HEK293 (cell line): ENCODE data around the gene BFSP2.

Source experiments
- CTCF ChIA-PET: fragments of 350-600 bp; formaldehyde crosslinking; extraction: SDS; loops from one replicate; lab custom pipeline; 2021; ENCODE audit warnings: antibody characterized with exemption; lab: Yijun Ruan, JAX
- POLR2A ChIA-PET: fragments of 300-600 bp; formaldehyde crosslinking; extraction: SDS; loops from one replicate; lab custom pipeline; 2020; ENCODE audit warnings: antibody characterized with exemption, inconsistent platforms; lab: Yijun Ruan, JAX
- H3K27ac ChIP-seq: fragments of 200-500 bp; sonication (Bioruptor generic); 2 replicates; pipeline ENCODE4 v1.5.1; 2014; ENCODE audit warnings: low read depth, low read length, control low read depth, inconsistent platforms; ENCODE audit errors: extremely low read depth
- H3K36me3 ChIP-seq, 2 experiments: fragments of 200-500 bp in 1 of 2; sonication (Bioruptor generic) in 1 of 2; 1 replicate in 1 of 2; 2 replicates in 1 of 2; pipeline ENCODE4 v1.5.1; 2014 to 2017; ENCODE audit warnings: inconsistent platforms in 2 of 2, low read length in 2 of 2; ENCODE audit not compliant: control insufficient read depth in 2 of 2, insufficient read depth in 1 of 2
- H3K4me1 ChIP-seq: fragments of 200-500 bp; sonication (Bioruptor generic); 2 replicates; pipeline ENCODE4 v1.5.1; 2014; ENCODE audit warnings: mild to moderate bottlenecking, low read length, inconsistent platforms; ENCODE audit not compliant: control insufficient read depth, insufficient read depth
- H3K4me3 ChIP-seq: 2 replicates; pipeline ENCODE4 v1.5.1; 2011; ENCODE audit warnings: low read depth, mild to moderate bottlenecking, control low read depth, low read length, moderate library complexity
- H3K9me3 ChIP-seq: fragments of 200-500 bp; sonication (Bioruptor generic); 2 replicates; pipeline ENCODE4 v1.5.1; 2014; ENCODE audit warnings: low read depth, low read length, inconsistent platforms; ENCODE audit not compliant: control insufficient read depth, insufficient read depth
- BCL11B ChIP-seq: fragments of 450-650 bp; formaldehyde crosslinking; IDR thresholded peaks from 2 replicates; pipeline ENCODE4 v1.5.1; 2016; ENCODE audit warnings: low read depth, missing biosample characterization, missing genetic modification characterization
- HOXA7 ChIP-seq: sonication (generic); formaldehyde crosslinking; IDR thresholded peaks from 2 replicates; pipeline ENCODE4 v1.8.1; 2022; ENCODE audit warnings: missing genetic modification reagents, borderline replicate concordance
- MYNN ChIP-seq: fragments of 450-650 bp; formaldehyde crosslinking; IDR thresholded peaks from 2 replicates; pipeline ENCODE4 v1.5.1; 2016; ENCODE audit warnings: missing biosample characterization, missing genetic modification characterization, borderline replicate concordance
- PBX3 ChIP-seq: sonication (generic); formaldehyde crosslinking; IDR thresholded peaks from 2 replicates; pipeline ENCODE4 v1.8.1; 2022; ENCODE audit warnings: mild to moderate bottlenecking, moderate library complexity, missing genetic modification reagents
- SCRT2 ChIP-seq: fragments of 450-650 bp; formaldehyde crosslinking; IDR thresholded peaks from 2 replicates; pipeline ENCODE4 v1.5.1; 2016; ENCODE audit warnings: missing biosample characterization, missing genetic modification characterization
- ZBTB1 ChIP-seq: fragments of 450-650 bp; formaldehyde crosslinking; IDR thresholded peaks from 2 replicates; pipeline ENCODE4 v1.5.1; 2016; ENCODE audit warnings: missing biosample characterization, missing genetic modification characterization
- ZBTB48 ChIP-seq: fragments of 450-650 bp; formaldehyde crosslinking; IDR thresholded peaks from 2 replicates; pipeline ENCODE4 v1.5.1; 2016; ENCODE audit warnings: missing biosample characterization, missing genetic modification characterization
- ZNF112 ChIP-seq: fragments of 450-650 bp; formaldehyde crosslinking; IDR thresholded peaks from 2 replicates; pipeline ENCODE4 v1.5.0; 2017; ENCODE audit warnings: missing biosample characterization, missing genetic modification characterization
- ZNF132 ChIP-seq: fragments of 450-650 bp; formaldehyde crosslinking; IDR thresholded peaks from 2 replicates; pipeline ENCODE4 v1.5.1; 2017; ENCODE audit warnings: missing biosample characterization, missing genetic modification characterization, borderline replicate concordance
- ZNF148 ChIP-seq: fragments of 450-650 bp; formaldehyde crosslinking; IDR thresholded peaks from 2 replicates; pipeline ENCODE4 v1.5.0; 2017; ENCODE audit warnings: missing biosample characterization, missing genetic modification characterization, borderline replicate concordance
- ZNF16 ChIP-seq: fragments of 450-650 bp; formaldehyde crosslinking; IDR thresholded peaks from 2 replicates; pipeline ENCODE4 v1.5.1; 2016; ENCODE audit warnings: low read depth, missing biosample characterization, missing genetic modification characterization
- ZNF214 ChIP-seq: fragments of 450-650 bp; formaldehyde crosslinking; IDR thresholded peaks from 2 replicates; pipeline ENCODE4 v1.5.1; 2017; ENCODE audit warnings: missing biosample characterization, mild to moderate bottlenecking, missing genetic modification characterization, borderline replicate concordance
- ZNF223 ChIP-seq: fragments of 450-650 bp; formaldehyde crosslinking; IDR thresholded peaks from 2 replicates; pipeline ENCODE4 v1.5.1; 2016; ENCODE audit warnings: missing biosample characterization, missing genetic modification characterization
- ZNF23 ChIP-seq: fragments of 450-650 bp; formaldehyde crosslinking; IDR thresholded peaks from 2 replicates; pipeline ENCODE4 v1.5.1; 2016; ENCODE audit warnings: missing biosample characterization, missing genetic modification characterization, borderline replicate concordance
- ZNF302 ChIP-seq: fragments of 450-650 bp; formaldehyde crosslinking; IDR thresholded peaks from 2 replicates; pipeline ENCODE4 v1.5.1; 2016; ENCODE audit warnings: missing biosample characterization, missing genetic modification characterization, low read depth
- ZNF398 ChIP-seq: fragments of 450-650 bp; formaldehyde crosslinking; IDR thresholded peaks from 2 replicates; pipeline ENCODE4 v1.5.1; 2017; ENCODE audit warnings: missing biosample characterization, missing genetic modification characterization
- ZNF416 ChIP-seq: fragments of 450-650 bp; formaldehyde crosslinking; IDR thresholded peaks from 2 replicates; pipeline ENCODE4 v1.5.1; 2016; ENCODE audit warnings: missing biosample characterization, missing genetic modification characterization
- ZNF544 ChIP-seq: fragments of 450-650 bp; formaldehyde crosslinking; IDR thresholded peaks from 2 replicates; pipeline ENCODE4 v1.5.0; 2017; ENCODE audit warnings: missing biosample characterization, missing genetic modification characterization
- ZNF548 ChIP-seq: fragments of 450-650 bp; formaldehyde crosslinking; IDR thresholded peaks from 2 replicates; pipeline ENCODE4 v1.5.1; 2016; ENCODE audit warnings: missing biosample characterization, missing genetic modification characterization
- ZNF571 ChIP-seq: fragments of 450-650 bp; formaldehyde crosslinking; IDR thresholded peaks from 2 replicates; pipeline ENCODE4 v1.5.0; 2017; ENCODE audit warnings: missing biosample characterization, missing genetic modification characterization
- ZNF585B ChIP-seq: fragments of 450-650 bp; formaldehyde crosslinking; IDR thresholded peaks from 2 replicates; pipeline ENCODE4 v1.5.1; 2016; ENCODE audit warnings: missing biosample characterization, missing genetic modification characterization
- ZNF610 ChIP-seq: fragments of 450-650 bp; formaldehyde crosslinking; IDR thresholded peaks from 2 replicates; pipeline ENCODE4 v1.5.1; 2016; ENCODE audit warnings: missing biosample characterization, missing genetic modification characterization, borderline replicate concordance
- ZNF654 ChIP-seq: fragments of 450-650 bp; formaldehyde crosslinking; IDR thresholded peaks from 2 replicates; pipeline ENCODE4 v1.5.1; 2016; ENCODE audit warnings: low read depth, missing biosample characterization, missing genetic modification characterization
- ZNF660 ChIP-seq: fragments of 450-650 bp; IDR thresholded peaks from 2 replicates; pipeline ENCODE4 v1.5.1; 2018; ENCODE audit warnings: missing biosample characterization, mild to moderate bottlenecking, missing genetic modification characterization
- ZNF692 ChIP-seq: fragments of 450-650 bp; formaldehyde crosslinking; IDR thresholded peaks from 2 replicates; pipeline ENCODE4 v1.5.1; 2016; ENCODE audit warnings: missing biosample characterization, missing genetic modification characterization
- ZNF777 ChIP-seq: fragments of 450-650 bp; formaldehyde crosslinking; IDR thresholded peaks from 2 replicates; pipeline ENCODE4 v1.5.1; 2017; ENCODE audit warnings: missing biosample characterization, missing genetic modification characterization, borderline replicate concordance
- ZNF785 ChIP-seq: fragments of 450-650 bp; formaldehyde crosslinking; IDR thresholded peaks from 2 replicates; pipeline ENCODE4 v1.5.1; 2016; ENCODE audit warnings: missing biosample characterization, missing genetic modification characterization
- ZNF843 ChIP-seq: fragments of 450-650 bp; formaldehyde crosslinking; IDR thresholded peaks from 2 replicates; pipeline ENCODE4 v1.5.1; 2016; ENCODE audit warnings: missing biosample characterization, missing genetic modification characterization
- ZSCAN16 ChIP-seq: fragments of 450-650 bp; formaldehyde crosslinking; IDR thresholded peaks from 2 replicates; pipeline ENCODE4 v1.5.1; 2016; ENCODE audit warnings: missing biosample characterization, missing genetic modification characterization
- ZXDB ChIP-seq: fragments of 450-650 bp; formaldehyde crosslinking; IDR thresholded peaks from 2 replicates; pipeline ENCODE4 v1.5.1; 2016; ENCODE audit warnings: missing biosample characterization, missing genetic modification characterization

BFSP2 gene

GRCh38 chr3:133377396-133377795 lies 22.5 kb upstream of the BFSP2 start:
- Histone ChIP-seq H3K4me1 (no peaks in the 10 kb centered on the region), H3K9me3 (no peaks in the 10 kb centered on the region), H3K27ac (no peak overlapping the region), H3K4me3 (no peak overlapping the region), H3K36me3 (no peaks in the 10 kb centered on the region)
- CTCF ChIA-PET, result interaction anchor here (0.7 to 3.4 kb wide), 2 partner anchors 212 to 336 kb away, joined by 3 to 20 read pairs; no protein-coding TSS in a partner anchor
- POLR2A ChIA-PET, result no interaction called here
- TF ChIP-seq ZSCAN16, result peak; percentile 68; the same call in 1 of the 2 replicates
- TF ChIP-seq HOXA7 (CRISPR knock-in tag), result no peak
- TF ChIP-seq SCRT2 (tag by site-specific recombination), result peak; percentile 76
- no peak for TF ChIP-seq ZNF132 (tag by site-specific recombination)
- TF ChIP-seq MYNN, result no peak
- no peak for TF ChIP-seq ZNF777 (tag by site-specific recombination)
- TF ChIP-seq ZNF223, result no peak
- no peak for TF ChIP-seq PBX3 (CRISPR knock-in tag)
- no peak for TF ChIP-seq ZNF843 (tag by site-specific recombination)
- no peak for TF ChIP-seq ZNF398 (tag by site-specific recombination)
- TF ChIP-seq ZNF23 (tag by site-specific recombination), result no peak
- peak; percentile 38 for TF ChIP-seq ZNF654 (tag by site-specific recombination)
- no peak for TF ChIP-seq ZBTB1 (tag by site-specific recombination)
- no peak for TF ChIP-seq ZNF416 (tag by site-specific recombination)
- TF ChIP-seq ZNF585B (tag by site-specific recombination), result no peak
- TF ChIP-seq ZNF548 (tag by site-specific recombination), result no peak
- TF ChIP-seq ZNF16, result no peak
- TF ChIP-seq ZNF692, result no peak
- TF ChIP-seq ZNF214 (tag by site-specific recombination), result no peak
- TF ChIP-seq BCL11B (tag by site-specific recombination), result no peak

GRCh38 chr3:133379926-133380325 lies 19.9 kb upstream of the BFSP2 start:
- Histone ChIP-seq H3K4me1 (no peaks in the 10 kb centered on the region), H3K9me3 (no peaks in the 10 kb centered on the region), H3K36me3 (no peaks in the 10 kb centered on the region), H3K27ac (no peak overlapping the region), H3K4me3 (no peak overlapping the region)
- ChIA-PET CTCF (no interaction called here), POLR2A (no interaction called here)
- TF ChIP-seq ZNF112 (tag by site-specific recombination) (no peak), ZXDB (no peak), ZNF610 (no peak), ZNF785 (tag by site-specific recombination) (no peak), ZNF302 (tag by site-specific recombination) (no peak), ZNF148 (tag by site-specific recombination) (no peak), SCRT2 (tag by site-specific recombination) (no peak), ZNF544 (tag by site-specific recombination) (no peak), ZBTB48 (tag by site-specific recombination) (no peak), ZNF571 (tag by site-specific recombination) (no peak), ZNF660 (tag by site-specific recombination) (no peak), ZBTB1 (tag by site-specific recombination) (no peak)
